Testis (tissue), 2 donors: ENCODE results near the gene PIGO.

Experiments used
- CTCF ChIP-seq, 3 experiments: fragments of 450-650 bp in 2 of 3; fragments of 200-600 bp in 1 of 3; sonication (generic) in 1 of 3; IDR thresholded peaks; one replicate each; pipeline ENCODE4 v1.5.1; 2016 to 2019; ENCODE audit warnings: antibody characterized with exemption in 3 of 3, mild to moderate bottlenecking in 2 of 3, moderate library complexity in 1 of 3
- POLR2A ChIP-seq: fragments of 450-650 bp; IDR thresholded peaks from one replicate; pipeline ENCODE4 v1.6.1; 2017; ENCODE audit warnings: antibody characterized with exemption, mild to moderate bottlenecking, moderate library complexity

GRCh38 chr9:35116539-35116897, 20.1 kb upstream of the PIGO start:
- TF ChIP-seq POLR2A = no peak
- TF ChIP-seq CTCF (IDR thresholded peaks at IDR 0.05) = no peak
